GM06990 (cell line): ENCODE results near the gene CYP1B1.
"Not testable (repeated sequence)": the region's sequence is repeated elsewhere in the genome, so short reads cannot be mapped to it uniquely, and the experiment has no call there.

Experiments used
- DNase-seq: peaks from one replicate; pipeline ENCODE4 v3.0.0-alpha.2; 2011; ENCODE audit not compliant: insufficient read length; ENCODE audit errors: extremely low read depth
- H3K27me3 ChIP-seq: replicated peaks from 2 replicates; pipeline ENCODE4 v1.6.0; 2011; ENCODE audit warnings: low read length; ENCODE audit not compliant: control insufficient read depth, insufficient read depth
- H3K36me3 ChIP-seq: 2 replicates; pipeline ENCODE4 v1.5.1; 2011; ENCODE audit warnings: low read length; ENCODE audit not compliant: control insufficient read depth, insufficient read depth
- H3K4me3 ChIP-seq: replicated peaks from 2 replicates; pipeline ENCODE4 v1.5.1; 2011; ENCODE audit warnings: low read depth, mild to moderate bottlenecking, control low read depth, low read length
- TF ChIP-seq, protein P1 (sequence below): IDR thresholded peaks from 2 replicates; pipeline ENCODE4 v1.5.1; 2011; ENCODE audit warnings: low read length, control low read depth, mild to moderate bottlenecking, inconsistent platforms; ENCODE audit not compliant: insufficient read depth, poor library complexity, severe bottlenecking

Gene CYP1B1

GRCh38 chr2:38026846-38027245 lies 49.1 kb downstream of the CYP1B1 start:
- DNase-seq = no peak
- TF ChIP-seq, protein P1, sequence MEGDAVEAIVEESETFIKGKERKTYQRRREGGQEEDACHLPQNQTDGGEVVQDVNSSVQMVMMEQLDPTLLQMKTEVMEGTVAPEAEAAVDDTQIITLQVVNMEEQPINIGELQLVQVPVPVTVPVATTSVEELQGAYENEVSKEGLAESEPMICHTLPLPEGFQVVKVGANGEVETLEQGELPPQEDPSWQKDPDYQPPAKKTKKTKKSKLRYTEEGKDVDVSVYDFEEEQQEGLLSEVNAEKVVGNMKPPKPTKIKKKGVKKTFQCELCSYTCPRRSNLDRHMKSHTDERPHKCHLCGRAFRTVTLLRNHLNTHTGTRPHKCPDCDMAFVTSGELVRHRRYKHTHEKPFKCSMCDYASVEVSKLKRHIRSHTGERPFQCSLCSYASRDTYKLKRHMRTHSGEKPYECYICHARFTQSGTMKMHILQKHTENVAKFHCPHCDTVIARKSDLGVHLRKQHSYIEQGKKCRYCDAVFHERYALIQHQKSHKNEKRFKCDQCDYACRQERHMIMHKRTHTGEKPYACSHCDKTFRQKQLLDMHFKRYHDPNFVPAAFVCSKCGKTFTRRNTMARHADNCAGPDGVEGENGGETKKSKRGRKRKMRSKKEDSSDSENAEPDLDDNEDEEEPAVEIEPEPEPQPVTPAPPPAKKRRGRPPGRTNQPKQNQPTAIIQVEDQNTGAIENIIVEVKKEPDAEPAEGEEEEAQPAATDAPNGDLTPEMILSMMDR = no peak

DNA sequence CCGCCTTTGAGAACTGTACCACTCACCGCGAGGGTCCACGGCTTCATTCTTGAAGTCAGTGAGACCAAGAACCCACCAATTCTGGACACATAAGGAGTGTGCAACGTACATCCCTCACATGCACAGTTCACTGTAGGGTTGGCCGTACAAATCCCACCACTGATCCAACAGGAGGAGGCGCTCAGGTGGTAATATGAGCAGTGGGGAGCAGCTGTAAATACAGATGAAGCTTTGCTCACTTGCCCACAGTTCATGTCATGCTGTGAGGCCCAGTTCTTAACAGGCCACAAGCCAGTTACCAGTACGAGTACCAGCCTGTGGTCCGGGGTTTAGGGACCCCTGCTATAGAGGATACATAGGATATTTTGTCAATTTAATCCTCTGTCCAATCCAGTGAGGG lies 54.4 kb downstream of the CYP1B1 start:
- no peaks in the 10 kb centered on the region for H3K36me3 ChIP-seq
- DNase-seq = no peak
- TF ChIP-seq, protein P1 = no peak
- no peak overlapping the region for H3K4me3 ChIP-seq
- H3K27me3 ChIP-seq = no peaks in the 10 kb centered on the region

More at GRCh38 chr2:38026846-38027245, 49.1 kb downstream of the CYP1B1 start:
- Histone ChIP-seq H3K4me3 (no peak overlapping the region), H3K36me3 (no peaks in the 10 kb centered on the region), H3K27me3 (no peaks in the 10 kb centered on the region)

- not testable (repeated sequence) for DNase-seq, H3K4me3 ChIP-seq, H3K36me3 ChIP-seq, H3K27me3 ChIP-seq
These were observed 55.4 kb downstream of the CYP1B1 start for GRCh38 chr2:38020359-38021069.

- Histone ChIP-seq H3K4me3 (no peak overlapping the region), H3K27me3 (no peaks in the 10 kb centered on the region), H3K36me3 (no peaks in the 10 kb centered on the region)
- DNase-seq = no peak
- TF ChIP-seq, protein P1 = no peak
These were observed 58.1 kb downstream of the CYP1B1 start for GRCh38 chr2:38017836-38018235.
